GM18526 (cell line): ENCODE results near the gene LPCAT2.

Experiments used
- POLR2A ChIP-seq: IDR thresholded peaks from 3 replicates; pipeline ENCODE4 v1.6.1; 2011; ENCODE audit not compliant: insufficient read length; ENCODE audit errors: extremely low read depth

Gene LPCAT2

DNA sequence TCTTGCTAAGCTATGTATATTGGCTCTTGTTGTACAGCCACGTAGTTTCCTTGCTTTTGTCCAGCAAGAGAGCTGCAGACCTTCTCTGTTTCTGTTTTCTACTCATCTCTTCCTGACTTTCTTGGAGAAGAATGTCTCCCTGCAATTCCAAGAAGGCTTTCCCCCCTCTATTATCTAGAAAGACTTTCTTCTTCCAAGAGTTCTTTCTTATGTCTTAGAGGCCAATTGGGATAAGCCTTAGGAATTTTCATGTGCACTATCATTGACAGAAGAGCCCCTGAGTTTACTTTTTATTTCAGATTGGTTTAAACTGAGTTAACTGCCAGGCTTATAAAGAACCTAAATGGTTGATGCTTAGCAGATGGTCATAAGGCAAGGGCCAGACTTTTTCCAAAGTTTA lies 66.6 kb downstream of the LPCAT2 start:
- TF ChIP-seq POLR2A = no peak

DNA sequence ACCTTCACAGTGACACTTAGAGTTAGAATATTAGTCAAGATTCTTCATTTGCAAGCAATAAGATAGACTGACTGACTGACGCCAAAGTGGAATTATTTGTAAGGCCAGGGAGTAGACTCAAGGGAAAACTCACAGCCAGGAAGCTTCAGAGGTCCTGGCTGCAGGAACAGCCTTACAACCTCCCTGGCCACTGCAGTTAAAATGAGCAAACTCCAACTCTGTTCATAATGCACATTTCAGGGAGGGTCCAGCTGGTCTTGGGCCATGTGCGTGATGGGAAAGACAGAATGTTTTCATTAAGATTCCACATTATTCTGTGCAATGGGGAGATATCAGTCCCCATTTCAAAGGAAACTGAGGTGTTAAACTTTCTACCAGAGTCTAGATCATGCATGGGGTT lies 67.5 kb downstream of the LPCAT2 start:
- TF ChIP-seq POLR2A = no peak

DNA sequence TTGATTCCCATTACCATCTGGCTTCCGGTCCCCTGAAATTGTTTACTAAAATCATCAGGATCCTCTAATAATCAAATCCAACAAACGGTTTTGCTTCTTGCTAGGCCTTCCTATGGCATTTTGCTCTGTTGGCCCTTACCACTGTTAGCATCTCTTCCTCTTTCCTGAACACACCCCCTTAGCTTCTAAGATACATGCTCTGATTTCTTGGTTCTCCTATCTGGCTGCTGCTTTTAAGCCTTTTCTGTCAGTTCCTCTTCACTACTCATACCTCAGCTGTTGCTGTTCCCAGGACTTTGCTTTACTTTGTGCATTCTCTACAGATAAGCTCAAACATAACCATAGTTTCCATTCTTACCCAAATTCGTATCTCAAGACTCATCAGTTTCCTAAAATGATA lies 69.0 kb downstream of the LPCAT2 start:
- TF ChIP-seq POLR2A = no peak

DNA sequence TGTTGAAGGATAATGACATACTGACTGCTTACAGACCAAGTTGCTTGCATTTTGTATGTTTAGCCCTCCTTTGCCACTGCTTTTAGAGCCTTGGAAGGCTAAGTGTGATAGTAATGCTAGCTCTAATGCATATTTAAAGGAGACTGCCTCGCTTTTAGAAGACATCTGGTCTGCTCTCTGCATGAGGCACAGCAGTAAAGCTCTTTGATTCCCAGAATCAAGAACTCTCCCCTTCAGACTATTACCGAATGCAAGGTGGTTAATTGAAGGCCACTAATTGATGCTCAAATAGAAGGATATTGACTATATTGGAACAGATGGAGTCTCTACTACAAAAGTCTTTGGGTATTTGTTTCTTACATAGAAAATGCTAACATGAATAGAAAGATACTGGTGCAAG lies 76.8 kb downstream of the LPCAT2 start:
- TF ChIP-seq POLR2A = no peak

DNA sequence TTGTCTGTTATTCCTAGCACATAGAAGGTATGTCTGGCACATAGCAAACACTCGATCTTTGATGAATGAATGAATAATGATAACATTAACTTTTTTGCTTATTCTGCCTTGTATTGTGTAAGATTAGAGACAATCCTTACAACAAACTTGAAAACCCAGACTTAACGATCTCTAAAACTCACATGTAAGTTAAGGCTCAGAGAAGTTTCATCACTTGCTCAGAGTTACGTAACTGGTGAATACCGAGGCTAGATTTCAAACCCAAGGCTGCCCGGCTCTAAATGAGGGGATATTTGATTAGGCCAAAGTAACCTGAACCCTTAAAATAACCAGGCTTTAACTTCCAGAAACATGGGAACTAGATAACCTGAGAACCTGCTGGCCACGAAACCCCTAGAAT lies 79.9 kb downstream of the LPCAT2 start:
- TF ChIP-seq POLR2A = no peak

DNA sequence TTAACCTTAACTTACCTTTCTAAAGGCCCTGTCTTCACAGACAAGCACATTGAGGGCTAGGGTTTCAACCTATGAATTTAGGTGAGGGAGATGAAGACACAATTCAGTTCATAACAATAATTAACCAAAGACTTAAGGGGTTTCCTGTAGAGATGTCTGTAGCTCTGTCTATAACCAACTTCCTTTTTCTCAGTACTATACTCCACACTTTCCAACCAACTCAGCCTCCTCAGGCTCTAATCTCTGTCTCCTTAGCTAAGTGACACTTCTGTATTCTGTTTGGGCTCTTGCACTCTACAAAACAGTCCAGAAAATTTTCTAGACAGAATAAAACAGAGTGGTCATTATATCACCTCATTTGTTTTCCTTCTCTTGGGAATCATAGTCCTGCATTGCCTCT lies 83.4 kb downstream of the LPCAT2 start:
- TF ChIP-seq POLR2A = no peak

DNA sequence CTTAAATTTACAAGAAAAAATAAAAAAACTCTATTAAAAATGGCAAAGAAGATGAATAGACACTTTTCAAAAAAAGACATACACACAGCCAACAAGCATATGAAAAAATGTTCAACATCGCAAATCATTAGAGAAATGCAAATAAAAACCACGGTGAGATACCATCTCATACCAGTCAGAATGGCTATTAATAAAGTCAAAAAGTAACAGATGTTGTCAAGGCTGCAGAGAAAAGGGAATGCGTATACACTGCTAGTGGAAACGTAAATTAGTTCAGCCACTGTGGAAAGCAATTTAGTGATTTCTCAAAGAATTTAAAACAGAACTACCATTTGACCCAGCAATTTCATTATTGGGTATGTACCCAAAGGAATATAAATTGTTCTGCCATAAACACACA lies 89.1 kb downstream of the LPCAT2 start:
- TF ChIP-seq POLR2A = no peak

DNA sequence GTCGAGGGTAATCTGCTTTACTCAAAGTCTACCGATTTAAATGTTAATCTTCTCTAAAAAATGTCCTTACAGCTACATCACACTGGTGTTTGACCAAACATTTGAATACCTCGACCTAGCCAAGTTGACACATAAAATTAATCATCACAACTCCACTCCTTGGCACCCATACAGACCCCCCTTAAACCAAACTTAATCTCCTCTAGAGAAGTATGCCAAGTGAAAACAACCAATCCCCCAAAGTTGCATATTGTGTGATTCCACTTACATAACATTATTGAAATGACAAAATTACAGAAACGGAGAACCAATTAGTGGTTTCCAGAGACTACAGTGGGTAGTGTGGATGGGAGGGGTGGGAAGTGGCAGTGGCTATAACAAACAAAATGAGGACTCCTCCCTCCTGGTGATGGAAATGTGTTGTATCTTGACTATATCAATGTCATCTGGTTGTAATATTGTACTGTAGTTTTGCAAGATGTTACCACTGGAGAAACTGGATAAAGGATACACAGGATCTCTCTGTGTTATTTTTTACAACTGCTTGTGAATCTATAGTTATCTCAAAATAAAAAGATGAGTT lies 97.0 kb downstream of the LPCAT2 start:
- no peak for TF ChIP-seq POLR2A

DNA sequence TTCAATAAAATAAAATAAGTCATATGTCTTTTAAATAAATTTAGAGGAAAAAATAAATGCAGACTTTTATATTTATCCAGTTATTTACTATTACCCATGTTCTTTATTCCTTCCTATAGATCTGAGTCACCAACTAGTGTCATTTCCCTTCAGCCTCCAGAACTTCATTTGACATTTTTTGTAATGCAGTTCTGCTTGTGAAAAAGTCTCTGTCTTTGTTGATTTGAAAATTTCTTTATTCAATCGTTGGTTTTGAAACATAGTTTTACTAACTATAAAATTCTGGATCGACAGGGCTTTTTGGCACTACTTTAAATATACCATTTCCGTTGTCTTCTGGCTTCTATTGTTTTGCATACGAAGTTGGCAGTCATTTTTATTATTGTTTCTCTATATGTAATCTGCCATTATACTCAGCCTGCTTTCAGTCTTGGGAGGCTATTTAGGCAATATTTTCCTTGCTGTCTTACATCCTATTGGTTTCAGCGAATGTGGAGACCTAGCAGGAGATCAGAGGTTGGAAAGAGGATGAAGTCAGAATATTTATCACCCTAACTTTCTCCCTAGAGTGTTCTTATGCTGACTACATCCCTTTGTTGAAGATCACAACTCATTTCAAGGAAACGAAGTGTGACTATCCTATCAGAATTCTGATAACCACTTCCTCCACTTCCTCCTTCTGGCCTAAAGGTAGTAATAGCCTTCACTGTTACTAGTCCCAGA lies 104.9 kb downstream of the LPCAT2 start:
- TF ChIP-seq POLR2A = no peak

DNA sequence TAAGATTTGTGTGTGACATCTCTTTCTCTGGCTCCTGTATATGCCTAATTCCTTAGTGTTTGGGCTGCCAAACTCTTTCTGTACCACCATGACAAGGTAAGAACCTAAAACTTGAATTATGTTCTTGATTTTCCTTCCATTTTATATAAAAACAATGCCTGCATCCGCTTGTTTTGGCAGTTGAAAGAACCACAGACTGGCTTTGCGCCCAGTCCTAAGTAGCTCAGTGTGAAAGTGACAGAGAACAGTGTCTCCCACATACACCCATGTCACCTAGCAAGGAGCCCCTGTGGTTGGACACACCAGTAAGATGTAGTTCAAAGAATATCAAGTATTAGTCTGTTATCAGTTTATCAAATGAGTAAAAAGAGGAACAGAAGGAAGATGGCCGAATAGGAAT lies 106.2 kb downstream of the LPCAT2 start:
- no peak for TF ChIP-seq POLR2A

DNA sequence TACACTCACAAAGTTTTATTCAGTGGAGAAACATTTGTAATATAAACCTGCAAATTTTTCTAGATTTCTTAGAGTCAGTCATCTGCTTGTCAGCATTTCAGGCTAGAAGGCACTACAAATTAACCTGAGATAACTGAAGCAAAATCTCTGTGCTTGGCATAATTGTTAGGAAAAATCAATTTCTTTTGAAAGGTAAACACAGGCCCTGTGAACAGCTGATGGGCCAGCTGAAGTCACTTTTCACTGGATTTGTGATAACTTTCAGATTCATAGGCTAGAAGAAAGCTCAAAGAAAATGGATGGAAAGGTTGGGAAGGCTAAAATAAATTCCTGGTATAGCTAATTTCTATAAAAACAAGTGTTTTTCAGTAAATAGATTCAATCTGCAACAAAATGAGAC lies 112.9 kb downstream of the LPCAT2 start:
- TF ChIP-seq POLR2A = no peak

DNA sequence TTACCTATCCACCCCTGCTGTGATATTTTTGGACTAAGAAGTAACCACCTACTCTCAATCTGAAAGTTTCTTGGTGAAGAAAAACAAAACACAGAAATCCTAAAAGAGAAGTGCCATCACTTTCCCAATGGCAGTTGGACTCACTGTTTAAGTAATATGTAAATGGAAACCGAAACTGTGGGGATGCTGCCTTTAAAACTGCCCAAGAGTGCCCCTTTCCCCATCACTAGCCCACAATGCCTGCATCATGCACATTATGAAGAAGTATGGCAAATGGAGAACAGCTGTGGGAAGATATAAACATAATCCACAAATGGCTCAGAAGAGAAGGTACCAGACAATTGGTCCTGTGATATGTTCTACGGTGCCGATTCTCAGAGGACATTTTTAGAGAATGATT lies 113.4 kb downstream of the LPCAT2 start:
- TF ChIP-seq POLR2A = no peak

DNA sequence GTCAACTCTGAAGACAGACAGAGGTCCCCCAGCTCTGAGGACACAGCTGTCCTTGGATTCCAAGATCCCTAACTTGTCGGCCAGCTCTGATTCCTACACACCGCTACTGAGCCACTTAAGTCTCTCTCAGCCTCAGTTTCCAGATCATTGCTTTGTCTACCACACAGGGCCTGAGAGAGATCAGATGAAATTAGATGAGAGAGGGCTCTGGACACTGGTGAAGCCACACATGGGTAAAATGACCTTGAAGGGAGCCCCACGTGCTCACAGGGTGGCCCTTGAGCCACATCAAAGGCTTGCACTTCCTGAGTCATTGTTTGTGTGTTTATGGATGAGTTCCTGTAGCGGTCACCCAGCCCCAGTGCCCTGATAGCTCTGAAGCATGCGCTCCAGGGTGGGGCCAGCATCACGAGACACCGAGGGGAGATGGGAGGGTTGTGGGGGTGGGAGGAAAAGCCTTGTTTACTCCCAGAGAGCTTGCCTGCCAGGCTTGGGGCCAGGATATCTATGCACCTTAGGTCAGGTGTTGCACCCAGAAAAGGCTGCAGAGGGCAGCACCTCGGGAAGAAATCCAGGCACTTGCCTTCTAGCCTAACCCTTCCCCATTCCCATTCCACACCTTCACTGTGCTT lies 114.2 kb downstream of the LPCAT2 start:
- TF ChIP-seq POLR2A = no peak

DNA sequence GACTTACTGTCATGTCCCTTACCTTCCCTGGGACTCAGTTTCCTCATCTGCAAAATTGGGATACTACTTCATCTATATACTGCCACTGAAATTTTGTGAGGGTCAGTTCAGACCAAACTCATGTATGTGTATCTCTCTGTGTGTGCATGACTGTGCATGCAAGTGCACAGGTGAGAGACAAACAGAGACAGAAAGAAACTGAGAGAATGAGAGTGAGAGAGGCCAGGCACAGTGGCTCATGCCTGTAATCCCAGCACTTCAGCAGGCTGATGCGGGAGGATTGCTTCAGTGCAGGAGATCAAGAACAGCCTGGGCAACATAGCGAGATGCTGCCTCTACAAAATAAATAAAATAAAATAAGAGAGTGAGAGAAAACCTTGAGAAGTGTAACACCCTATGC lies 114.8 kb downstream of the LPCAT2 start:
- no peak for TF ChIP-seq POLR2A

DNA sequence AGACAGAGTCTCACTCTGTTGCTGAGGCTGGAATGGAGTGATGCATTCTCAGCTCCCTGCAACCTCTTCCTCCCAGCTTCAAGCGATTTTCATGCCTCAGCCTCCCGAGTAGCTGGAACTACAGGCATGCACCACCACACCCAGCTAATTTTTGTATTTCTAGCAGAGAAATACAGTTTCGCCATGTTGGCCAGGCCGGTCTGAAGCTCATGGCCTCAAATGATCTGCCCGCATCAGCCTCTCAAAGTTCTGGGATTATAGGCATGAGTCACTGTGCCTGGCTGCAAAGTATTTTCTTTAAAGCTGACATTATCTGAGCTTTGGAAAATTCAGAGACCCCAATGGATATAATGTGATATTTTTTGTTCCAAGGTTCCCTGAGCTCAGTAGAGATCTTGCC lies 115.8 kb downstream of the LPCAT2 start:
- TF ChIP-seq POLR2A = no peak

DNA sequence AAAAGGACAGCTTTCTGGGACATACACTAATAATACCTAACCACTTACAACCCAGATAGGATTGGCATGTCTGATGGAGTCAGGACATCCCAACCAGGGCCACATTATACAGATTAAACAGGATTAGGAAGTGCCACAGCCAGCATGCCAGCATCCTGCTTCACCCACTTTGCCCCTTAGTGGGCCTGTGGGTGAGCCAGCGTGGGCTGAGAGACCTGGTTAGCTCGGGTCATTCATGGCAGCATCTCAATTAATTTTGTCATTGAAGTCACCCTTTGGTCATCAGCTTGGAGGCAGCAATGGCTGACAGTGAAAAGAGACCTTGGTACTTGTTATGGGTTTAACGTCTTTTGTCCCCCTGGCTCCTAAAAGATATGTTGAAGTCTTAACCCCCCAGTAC lies 117.0 kb downstream of the LPCAT2 start:
- no peak for TF ChIP-seq POLR2A
